ENCODE measurements around the gene PIGW.
"Not testable (repeated sequence)": the region's sequence is repeated elsewhere in the genome, so short reads cannot be mapped to it uniquely, and the experiment has no call there.

Gene PIGW

GRCh38 chr17:36500745-36501225 is 34.0 kb upstream of the PIGW start:
- Histone ChIP-seq H3K9me3 (ENCODE audit: control insufficient read depth in 1 of 2, low read length in 2 of 2) (no peaks in the 10 kb centered on the region), H3K27ac (ENCODE audit: low read length) (no peak overlapping the region), H3K27me3 (ENCODE audit: low read depth, low read length) (no peaks in the 10 kb centered on the region), H3K4me3 (ENCODE audit: low read depth in 1 of 2, low read length in 2 of 2) (no peak overlapping the region), H3K36me3 (ENCODE audit: control insufficient read depth in 1 of 2, insufficient read depth in 2 of 2, low read length in 2 of 2) (peaks cover 40 to 52% of the 10 kb centered on the region in 2 donors), H3K4me1 (ENCODE audit: control insufficient read depth in 1 of 2, insufficient read depth in 2 of 2, low read length in 2 of 2) (no peaks in the 10 kb centered on the region)

GRCh38 chr17:36501351-36501750 is 33.4 kb upstream of the PIGW start:
- Histone ChIP-seq H3K4me1 (ENCODE audit: control insufficient read depth in 1 of 2, insufficient read depth in 2 of 2, low read length in 2 of 2) (no peaks in the 10 kb centered on the region), H3K9me3 (ENCODE audit: control insufficient read depth in 1 of 2, low read length in 2 of 2) (no peaks in the 10 kb centered on the region), H3K4me3 (ENCODE audit: low read depth in 1 of 2, low read length in 2 of 2) (no peak overlapping the region), H3K36me3 (ENCODE audit: control insufficient read depth in 1 of 2, insufficient read depth in 2 of 2, low read length in 2 of 2) (peaks cover 35 to 49% of the 10 kb centered on the region in 2 donors), H3K27me3 (ENCODE audit: low read depth, low read length) (no peaks in the 10 kb centered on the region), H3K27ac (ENCODE audit: low read length) (no peak overlapping the region)

GRCh38 chr17:36501963-36502362 is 32.8 kb upstream of the PIGW start:
- peaks cover 30 to 49% of the 10 kb centered on the region in 2 donors for H3K36me3 ChIP-seq (ENCODE audit: control insufficient read depth in 1 of 2, insufficient read depth in 2 of 2, low read length in 2 of 2)
- no peaks in the 10 kb centered on the region for H3K27me3 ChIP-seq (ENCODE audit: low read depth, low read length)
- H3K4me1 ChIP-seq (ENCODE audit: control insufficient read depth in 1 of 2, insufficient read depth in 2 of 2, low read length in 2 of 2) = no peaks in the 10 kb centered on the region
- no peaks in the 10 kb centered on the region for H3K9me3 ChIP-seq (ENCODE audit: control insufficient read depth in 1 of 2, low read length in 2 of 2)
- no peak overlapping the region for H3K27ac ChIP-seq (ENCODE audit: low read length)
- no peak overlapping the region for H3K4me3 ChIP-seq (ENCODE audit: low read depth in 1 of 2, low read length in 2 of 2)

- no peaks in the 10 kb centered on the region for H3K27me3 ChIP-seq (ENCODE audit: low read depth, low read length)
- no peak overlapping the region for H3K27ac ChIP-seq (ENCODE audit: low read length)
- H3K4me1 ChIP-seq (ENCODE audit: control insufficient read depth in 1 of 2, insufficient read depth in 2 of 2, low read length in 2 of 2) = no peaks in the 10 kb centered on the region
- H3K36me3 ChIP-seq (ENCODE audit: control insufficient read depth in 1 of 2, insufficient read depth in 2 of 2, low read length in 2 of 2) = peaks cover 23 to 39% of the 10 kb centered on the region in 2 donors
- H3K4me3 ChIP-seq (ENCODE audit: low read depth in 1 of 2, low read length in 2 of 2) = no peak overlapping the region
- no peaks in the 10 kb centered on the region for H3K9me3 ChIP-seq (ENCODE audit: control insufficient read depth in 1 of 2, low read length in 2 of 2)
Measured at GRCh38 chr17:36503456-36504155, 31.2 kb upstream of the PIGW start.

GRCh38 chr17:36504156-36504545 is 30.6 kb upstream of the PIGW start:
- H3K9me3 ChIP-seq (ENCODE audit: control insufficient read depth in 1 of 2, low read length in 2 of 2) = no peaks in the 10 kb centered on the region
- no peaks in the 10 kb centered on the region for H3K4me1 ChIP-seq (ENCODE audit: control insufficient read depth in 1 of 2, insufficient read depth in 2 of 2, low read length in 2 of 2)
- H3K27me3 ChIP-seq (ENCODE audit: low read depth, low read length) = no peaks in the 10 kb centered on the region
- no peak overlapping the region for H3K4me3 ChIP-seq (ENCODE audit: low read depth in 1 of 2, low read length in 2 of 2)
- peaks cover 19 to 38% of the 10 kb centered on the region in 2 donors for H3K36me3 ChIP-seq (ENCODE audit: control insufficient read depth in 1 of 2, insufficient read depth in 2 of 2, low read length in 2 of 2)
- H3K27ac ChIP-seq (ENCODE audit: low read length) = no peak overlapping the region

- H3K27ac ChIP-seq (ENCODE audit: low read length) = no peak overlapping the region
- H3K9me3 ChIP-seq (ENCODE audit: control insufficient read depth in 1 of 2, low read length in 2 of 2) = no peaks in the 10 kb centered on the region
- H3K27me3 ChIP-seq (ENCODE audit: low read depth, low read length) = no peaks in the 10 kb centered on the region
- no peaks in the 10 kb centered on the region for H3K4me1 ChIP-seq (ENCODE audit: control insufficient read depth in 1 of 2, insufficient read depth in 2 of 2, low read length in 2 of 2)
- peaks cover 19 to 38% of the 10 kb centered on the region in 2 donors for H3K36me3 ChIP-seq (ENCODE audit: control insufficient read depth in 1 of 2, insufficient read depth in 2 of 2, low read length in 2 of 2)
- no peak overlapping the region for H3K4me3 ChIP-seq (ENCODE audit: low read depth in 1 of 2, low read length in 2 of 2)
Measured at GRCh38 chr17:36505171-36505570, 29.6 kb upstream of the PIGW start.

- no peaks in the 10 kb centered on the region for H3K27me3 ChIP-seq (ENCODE audit: low read depth, low read length)
- H3K4me3 ChIP-seq (ENCODE audit: low read depth in 1 of 2, low read length in 2 of 2) = no peak overlapping the region
- H3K9me3 ChIP-seq (ENCODE audit: control insufficient read depth in 1 of 2, low read length in 2 of 2) = no peaks in the 10 kb centered on the region
- H3K4me1 ChIP-seq (ENCODE audit: control insufficient read depth in 1 of 2, insufficient read depth in 2 of 2, low read length in 2 of 2) = no peaks in the 10 kb centered on the region
- H3K27ac ChIP-seq (ENCODE audit: low read length) = no peak overlapping the region
- H3K36me3 ChIP-seq (ENCODE audit: control insufficient read depth in 1 of 2, insufficient read depth in 2 of 2, low read length in 2 of 2) = peaks cover 19 to 30% of the 10 kb centered on the region in 2 donors
Measured at GRCh38 chr17:36506249-36506826, 28.4 kb upstream of the PIGW start.

- Histone ChIP-seq H3K36me3 (ENCODE audit: control insufficient read depth in 1 of 2, insufficient read depth in 2 of 2, low read length in 2 of 2) (peaks cover 19 to 30% of the 10 kb centered on the region in 2 donors), H3K4me1 (ENCODE audit: control insufficient read depth in 1 of 2, insufficient read depth in 2 of 2, low read length in 2 of 2) (no peaks in the 10 kb centered on the region), H3K27me3 (ENCODE audit: low read depth, low read length) (no peaks in the 10 kb centered on the region)
Measured at GRCh38 chr17:36506831-36507230, 28.0 kb upstream of the PIGW start.

GRCh38 chr17:36507266-36507665 is 27.5 kb upstream of the PIGW start:
- no peaks in the 10 kb centered on the region for H3K9me3 ChIP-seq (ENCODE audit: control insufficient read depth in 1 of 2, low read length in 2 of 2)
- no peaks in the 10 kb centered on the region for H3K4me1 ChIP-seq (ENCODE audit: control insufficient read depth in 1 of 2, insufficient read depth in 2 of 2, low read length in 2 of 2)
- H3K27ac ChIP-seq (ENCODE audit: low read length) = no peak overlapping the region
- no peaks in the 10 kb centered on the region for H3K27me3 ChIP-seq (ENCODE audit: low read depth, low read length)
- H3K36me3 ChIP-seq (ENCODE audit: control insufficient read depth in 1 of 2, insufficient read depth in 2 of 2, low read length in 2 of 2) = peaks cover 19 to 30% of the 10 kb centered on the region in 2 donors
- H3K4me3 ChIP-seq (ENCODE audit: low read depth in 1 of 2, low read length in 2 of 2) = no peak overlapping the region

More at GRCh38 chr17:36506831-36507230, 28.0 kb upstream of the PIGW start:
- H3K27ac ChIP-seq (ENCODE audit: low read length) = no peak overlapping the region
- no peak overlapping the region for H3K4me3 ChIP-seq (ENCODE audit: low read depth in 1 of 2, low read length in 2 of 2)
- H3K9me3 ChIP-seq (ENCODE audit: control insufficient read depth in 1 of 2, low read length in 2 of 2) = no peaks in the 10 kb centered on the region

GRCh38 chr17:36508439-36508838 is 26.3 kb upstream of the PIGW start:
- H3K27me3 ChIP-seq (ENCODE audit: low read depth, low read length); H3K27ac ChIP-seq (ENCODE audit: low read length); H3K4me1 ChIP-seq (ENCODE audit: control insufficient read depth in 1 of 2, insufficient read depth in 2 of 2, low read length in 2 of 2); H3K4me3 ChIP-seq (ENCODE audit: low read depth in 1 of 2, low read length in 2 of 2); H3K9me3 ChIP-seq (ENCODE audit: control insufficient read depth in 1 of 2, low read length in 2 of 2): not testable (repeated sequence)
- peaks cover 15 to 23% of the 10 kb centered on the region in 2 donors for H3K36me3 ChIP-seq (ENCODE audit: control insufficient read depth in 1 of 2, insufficient read depth in 2 of 2, low read length in 2 of 2)

- no peaks in the 10 kb centered on the region for H3K27me3 ChIP-seq (ENCODE audit: low read depth, low read length)
- peaks cover 15 to 23% of the 10 kb centered on the region in 2 donors for H3K36me3 ChIP-seq (ENCODE audit: control insufficient read depth in 1 of 2, insufficient read depth in 2 of 2, low read length in 2 of 2)
- no peak overlapping the region for H3K27ac ChIP-seq (ENCODE audit: low read length)
- no peaks in the 10 kb centered on the region for H3K9me3 ChIP-seq (ENCODE audit: control insufficient read depth in 1 of 2, low read length in 2 of 2)
- no peak overlapping the region for H3K4me3 ChIP-seq (ENCODE audit: low read depth in 1 of 2, low read length in 2 of 2)
- H3K4me1 ChIP-seq (ENCODE audit: control insufficient read depth in 1 of 2, insufficient read depth in 2 of 2, low read length in 2 of 2) = no peaks in the 10 kb centered on the region
Measured at GRCh38 chr17:36509272-36509985, 25.4 kb upstream of the PIGW start.
